ENCODE measurements around the gene PRR11. TPM values are rescaled to one million over a fixed set of nuclear protein-coding genes. Genes with fewer than 3 reads are reported as not detected.

Gene PRR11
- polyA plus RNA-seq, 3 donors, result 1.1 to 3.9 (median 1.7) TPM

GRCh38 chr17:59145571-59146096 lies 9.9 kb upstream of the PRR11 start:
- Histone ChIP-seq H3K27ac (ENCODE audit: low read depth in 1 of 2, low read length in 2 of 2) (no peak overlapping the region), H3K4me3 (replicated peaks in 1 of 3; ENCODE audit: low read depth in 2 of 3, low read length in 3 of 3) (no peak overlapping the region), H3K79me2 (ENCODE audit: insufficient read depth, low read length) (peaks cover 98% of the 10 kb centered on the region), H3K36me3 (replicated peaks in 1 of 2; ENCODE audit: control insufficient read depth in 1 of 2, insufficient read depth in 2 of 2, low read length in 2 of 2) (no peaks in the 10 kb centered on the region), H3K9ac (ENCODE audit: insufficient read depth, low read length, poor library complexity, severe bottlenecking) (no peak overlapping the region), H3K9me3 (replicated peaks in 1 of 2; ENCODE audit: control insufficient read depth in 1 of 2, insufficient read depth in 1 of 2, low read length in 2 of 2) (no peaks in the 10 kb centered on the region), H3K4me2 (replicated peaks; ENCODE audit: extremely low read depth, low read length, poor library complexity, severe bottlenecking) (no peak overlapping the region), H2AFZ (ENCODE audit: insufficient read depth, low read depth, low read length, poor library complexity, severe bottlenecking) (no peak overlapping the region), H4K20me1 (ENCODE audit: insufficient read depth, low read length) (no peaks in the 10 kb centered on the region), H3K4me1 (ENCODE audit: control insufficient read depth in 1 of 2, insufficient read depth in 2 of 2, low read length in 2 of 2) (no peaks in the 10 kb centered on the region), H3K27me3 (ENCODE audit: control insufficient read depth in 2 of 2, insufficient read depth in 2 of 2, low read length in 2 of 2) (no peaks in the 10 kb centered on the region)
- TF ChIP-seq CTCF (IDR thresholded peaks at IDR 0.05), result no peak
- peaks cover 9 to 27% of the 10 kb centered on the region in 2 donors for H3K36me3 Mint-ChIP-seq
- intact Hi-C loops (cut with micrococcal nuclease), result no loop called here
- H3K27me3 Mint-ChIP-seq (ENCODE audit: low read depth in 3 of 3), result peaks cover 0 to 1% (median 0%) of the 10 kb centered on the region in 3 donors
- DNase-seq, result no peak
- peak overlapping the region in 1 of 7 donors; percentile 72 for H3K27ac Mint-ChIP-seq
- WGBS (ENCODE audit: insufficient coverage), result 79% methylated on average over 2 of the region's 4 CpGs
- H3K9me3 Mint-ChIP-seq, result no peaks in the 10 kb centered on the region
- peaks cover 3% of the 10 kb centered on the region for H3K4me1 Mint-ChIP-seq
- no peak overlapping the region for H3K4me3 Mint-ChIP-seq

GRCh38 chr17:59149051-59149450 lies 6.5 kb upstream of the PRR11 start:
- H3K4me1 Mint-ChIP-seq, result peaks cover 18% of the 10 kb centered on the region

More at GRCh38 chr17:59149051-59149450, 6.5 kb upstream of the PRR11 start:
- Histone ChIP-seq H3K27me3 (ENCODE audit: control insufficient read depth in 2 of 2, insufficient read depth in 2 of 2, low read length in 2 of 2) (no peaks in the 10 kb centered on the region), H3K9ac (ENCODE audit: insufficient read depth, low read length, poor library complexity, severe bottlenecking) (no peak overlapping the region), H3K4me2 (replicated peaks; ENCODE audit: extremely low read depth, low read length, poor library complexity, severe bottlenecking) (no peak overlapping the region), H3K4me3 (replicated peaks in 1 of 3; ENCODE audit: low read depth in 2 of 3, low read length in 3 of 3) (no peak overlapping the region), H3K9me3 (replicated peaks in 1 of 2; ENCODE audit: control insufficient read depth in 1 of 2, insufficient read depth in 1 of 2, low read length in 2 of 2) (no peaks in the 10 kb centered on the region), H3K27ac (ENCODE audit: low read depth in 1 of 2, low read length in 2 of 2) (no peak overlapping the region), H3K36me3 (replicated peaks in 1 of 2; ENCODE audit: control insufficient read depth in 1 of 2, insufficient read depth in 2 of 2, low read length in 2 of 2) (no peaks in the 10 kb centered on the region), H3K4me1 (ENCODE audit: control insufficient read depth in 1 of 2, insufficient read depth in 2 of 2, low read length in 2 of 2) (peaks cover 7 to 10% of the 10 kb centered on the region in 2 donors), H2AFZ (ENCODE audit: insufficient read depth, low read depth, low read length, poor library complexity, severe bottlenecking) (no peak overlapping the region), H3K79me2 (ENCODE audit: insufficient read depth, low read length) (peaks cover 100% of the 10 kb centered on the region), H4K20me1 (ENCODE audit: insufficient read depth, low read length) (no peaks in the 10 kb centered on the region)
- intact Hi-C loops (cut with micrococcal nuclease), result no loop called here
- H3K9me3 Mint-ChIP-seq, result no peaks in the 10 kb centered on the region
- no peak for DNase-seq
- no peak overlapping the region for H3K4me3 Mint-ChIP-seq
- no peaks in the 10 kb centered on the region for H3K27me3 Mint-ChIP-seq (ENCODE audit: low read depth in 3 of 3)
- H3K36me3 Mint-ChIP-seq, result peaks cover 7 to 12% of the 10 kb centered on the region in 2 donors
- TF ChIP-seq CTCF (IDR thresholded peaks at IDR 0.05), result no peak
- no CpG with 5 or more reads among the region's 2 CpGs for WGBS (ENCODE audit: insufficient coverage)
- no peak overlapping the region for H3K27ac Mint-ChIP-seq
